ENCODE data around the gene DERA.

- no peak for TF ChIP-seq CTCF (IDR thresholded peaks at IDR 0.05)
- TF ChIP-seq POLR2A (IDR thresholded peaks at IDR 0.05): no peak
These were observed 109.9 kb downstream of the DERA start for GRCh38 chr12:16021026-16021425.

Data from tibial nerve (tissue), 3 donors.